GM12878 (cell line): ENCODE measurements around the gene PSMC3IP. TPM values are rescaled to one million over a fixed set of nuclear protein-coding genes. Genes with fewer than 3 reads are reported as not detected.

Experiments used
- CBFB ChIP-seq: IDR thresholded peaks from 2 replicates; pipeline ENCODE4 v1.6.1; 2016; ENCODE audit warnings: antibody characterized with exemption, low read depth
- CBX3 ChIP-seq: fragments of 200-600 bp; sonication (generic); IDR thresholded peaks from 2 replicates; pipeline ENCODE4 v1.6.1; 2016; ENCODE audit warnings: low read depth, borderline replicate concordance
- EGR1 ChIP-seq, 2 experiments: IDR thresholded peaks; 1 replicate in 1 of 2; 2 replicates in 1 of 2; pipeline ENCODE4 v1.6.1; 2011 to 2012; ENCODE audit warnings: low read depth in 2 of 2, low read length in 2 of 2, borderline replicate concordance in 1 of 2, mild to moderate bottlenecking in 1 of 2, moderate library complexity in 1 of 2
- ESRRA ChIP-seq: IDR thresholded peaks from 2 replicates; pipeline ENCODE4 v1.6.1; 2012; ENCODE audit warnings: mild to moderate bottlenecking, low read length, improper control_type of control experiment
- GABPA ChIP-seq: IDR thresholded peaks from 2 replicates; pipeline ENCODE4 v1.6.1; 2014; ENCODE audit warnings: antibody characterized with exemption, low read depth, mild to moderate bottlenecking, inconsistent platforms
- JUNB ChIP-seq: IDR thresholded peaks from 2 replicates; pipeline ENCODE4 v1.6.1; 2016; ENCODE audit warnings: antibody characterized with exemption, mild to moderate bottlenecking
- MTA2 ChIP-seq: fragments of 450-650 bp; IDR thresholded peaks from 2 replicates; pipeline ENCODE4 v1.6.1; 2016; ENCODE audit warnings: low read depth, mild to moderate bottlenecking, moderate library complexity
- NRF1 ChIP-seq: conservative IDR thresholded peaks from 2 replicates; pipeline ENCODE4 v1.6.1; 2011; ENCODE audit warnings: mild to moderate bottlenecking, low read depth, low read length, improper control_type of control experiment
- PML ChIP-seq: IDR thresholded peaks from 2 replicates; pipeline ENCODE4 v1.6.1; 2012; ENCODE audit warnings: low read length, inconsistent platforms
- POLR2AphosphoS5 ChIP-seq: IDR thresholded peaks from 2 replicates; pipeline ENCODE4 v1.6.1; 2011; ENCODE audit warnings: mild to moderate bottlenecking, low read length, inconsistent platforms
- RELB ChIP-seq: fragments of 450-650 bp; IDR thresholded peaks from 2 replicates; pipeline ENCODE4 v1.6.1; 2017; ENCODE audit warnings: low read depth, mild to moderate bottlenecking, moderate library complexity
- RUNX3 ChIP-seq: IDR thresholded peaks from 2 replicates; pipeline ENCODE4 v1.6.1; 2012; ENCODE audit warnings: low read length, inconsistent platforms
- SIX5 ChIP-seq: IDR thresholded peaks from 2 replicates; pipeline ENCODE4 v1.6.1; 2011; ENCODE audit warnings: mild to moderate bottlenecking, low read depth, low read length, moderate library complexity; ENCODE audit not compliant: severe bottlenecking
- SMC3 ChIP-seq: IDR thresholded peaks from 2 replicates; pipeline ENCODE4 v1.6.1; 2011; ENCODE audit warnings: low read length, improper control_type of control experiment, borderline replicate concordance
- TAF1 ChIP-seq: IDR thresholded peaks from 2 replicates; pipeline ENCODE4 v1.6.1; 2011; ENCODE audit warnings: mild to moderate bottlenecking, low read depth, low read length, borderline replicate concordance
- TCF12 ChIP-seq: IDR thresholded peaks from 2 replicates; pipeline ENCODE4 v1.6.1; 2011; ENCODE audit warnings: low read depth, mild to moderate bottlenecking, low read length
- YBX1 ChIP-seq: fragments of 450-650 bp; IDR thresholded peaks from 2 replicates; pipeline ENCODE4 v1.6.1; 2016; ENCODE audit warnings: antibody characterized with exemption
- ZBED1 ChIP-seq: IDR thresholded peaks from 2 replicates; pipeline ENCODE4 v1.6.1; 2016; ENCODE audit warnings: borderline replicate concordance
- ZBTB33 ChIP-seq: fragments of 450-650 bp; IDR thresholded peaks from 2 replicates; pipeline ENCODE4 v1.6.1; 2017; ENCODE audit warnings: mild to moderate bottlenecking
- ZSCAN29 ChIP-seq: fragments of 450-650 bp; IDR thresholded peaks from 2 replicates; pipeline ENCODE4 v1.6.1; 2017; ENCODE audit warnings: mild to moderate bottlenecking, moderate library complexity
- polyA plus RNA-seq, 11 experiments: library from polyadenylated mRNA; depleted of rRNA in 4 of 11; unstranded in 6 of 11; stranded (reverse) in 5 of 11; fragments of >200 nt; fragmentation: Nextera tagmentation in 4 of 11; fragmentation: Illumina TruSeq in 1 of 11; extraction: Ambion mirVana in 4 of 11; extraction: Trizol in 1 of 11; gene quantifications; 1 replicate in 1 of 11; 2 replicates in 10 of 11; pipeline versions ENCODE4 v1.2.1 to v1.2.3, GENCODE V29; 2011 to 2016; ENCODE audit warnings: inconsistent platforms in 2 of 11, missing spikeins in 2 of 11, low read depth in 1 of 11
- total RNA-seq, 4 experiments: library from RNA; depleted of rRNA in 3 of 4; stranded (reverse); fragments of >200 nt in 3 of 4; fragmentation: Illumina TruSeq in 1 of 4; extraction: Trizol in 1 of 4; gene quantifications; 2 replicates each; pipeline versions ENCODE4 v1.2.1 to v1.2.3, GENCODE V29; 2013 to 2021
- TF ChIP-seq, protein P1 (sequence below): IDR thresholded peaks from 2 replicates; pipeline ENCODE4 v1.6.1; 2012; ENCODE audit warnings: low read depth, low read length, improper control_type of control experiment
- TF ChIP-seq, protein P2 (sequence below): fragments of 450-650 bp; IDR thresholded peaks from 2 replicates; pipeline ENCODE4 v1.6.1; 2017; ENCODE audit warnings: antibody characterized with exemption, mild to moderate bottlenecking, moderate library complexity

Gene PSMC3IP
- total and polyA plus RNA-seq, 10 of the 15 experiments (the other 5 are each of a cell fraction or from before 2014, with no cell fraction given), result 6.8 to 34.5 (median 17.7) TPM

DNA sequence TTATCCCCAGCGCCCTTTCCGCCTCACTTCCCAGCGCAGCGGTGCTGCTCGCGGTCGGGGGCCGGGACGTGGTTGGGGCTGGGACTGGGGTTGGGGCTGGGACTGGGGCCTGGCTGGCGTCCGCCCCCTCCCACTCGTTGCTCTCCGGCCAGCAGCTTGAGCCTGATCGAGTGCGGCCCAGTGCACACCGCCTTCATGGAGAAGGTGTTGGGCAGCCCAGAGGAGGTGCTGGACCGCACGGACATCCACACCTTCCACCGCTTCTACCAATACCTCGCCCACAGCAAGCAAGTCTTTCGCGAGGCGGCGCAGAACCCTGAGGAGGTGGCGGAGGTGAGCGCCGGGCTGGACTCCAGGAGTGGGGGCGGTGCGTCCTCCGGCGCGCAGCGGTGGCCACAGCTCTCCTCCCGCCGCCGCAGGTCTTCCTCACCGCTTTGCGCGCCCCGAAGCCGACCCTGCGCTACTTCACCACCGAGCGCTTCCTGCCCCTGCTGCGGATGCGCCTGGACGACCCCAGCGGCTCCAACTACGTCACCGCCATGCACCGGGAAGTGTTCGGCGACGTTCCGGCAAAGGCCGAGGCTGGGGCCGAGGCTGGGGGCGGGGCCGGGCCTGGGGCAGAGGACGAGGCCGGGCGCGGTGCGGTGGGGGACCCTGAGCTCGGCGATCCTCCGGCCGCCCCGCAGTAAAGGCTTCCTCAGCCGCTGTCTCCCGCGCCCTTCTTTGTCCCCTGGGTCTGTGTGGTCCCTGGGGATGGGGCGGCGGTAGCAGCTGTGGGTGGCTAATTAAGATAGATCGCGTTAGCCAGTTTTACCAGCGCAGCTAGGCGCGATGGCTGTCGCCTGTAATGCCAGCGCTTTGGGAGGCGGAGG lies 23.0 kb downstream of the PSMC3IP start (continued):
- no peak for TF ChIP-seq ZBTB33
- peak; percentile 22; the same call in 1 of the 2 replicates for TF ChIP-seq TAF1
- TF ChIP-seq SIX5, result no peak
- TF ChIP-seq, protein P1, sequence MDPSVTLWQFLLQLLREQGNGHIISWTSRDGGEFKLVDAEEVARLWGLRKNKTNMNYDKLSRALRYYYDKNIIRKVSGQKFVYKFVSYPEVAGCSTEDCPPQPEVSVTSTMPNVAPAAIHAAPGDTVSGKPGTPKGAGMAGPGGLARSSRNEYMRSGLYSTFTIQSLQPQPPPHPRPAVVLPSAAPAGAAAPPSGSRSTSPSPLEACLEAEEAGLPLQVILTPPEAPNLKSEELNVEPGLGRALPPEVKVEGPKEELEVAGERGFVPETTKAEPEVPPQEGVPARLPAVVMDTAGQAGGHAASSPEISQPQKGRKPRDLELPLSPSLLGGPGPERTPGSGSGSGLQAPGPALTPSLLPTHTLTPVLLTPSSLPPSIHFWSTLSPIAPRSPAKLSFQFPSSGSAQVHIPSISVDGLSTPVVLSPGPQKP, result peak; percentile 33; the same call in 1 of the 2 replicates
- TF ChIP-seq CBFB, result no peak
- TF ChIP-seq PML, result no peak
- no peak for TF ChIP-seq YBX1
- no peak for TF ChIP-seq SMC3
- no peak for TF ChIP-seq CBX3
- TF ChIP-seq POLR2AphosphoS5, result peak; percentile 79
- TF ChIP-seq EGR1 (IDR thresholded peaks at IDR 0.05; ENCODE audit: borderline replicate concordance in 1 of 2, low read depth in 2 of 2, low read length in 2 of 2), result peak in 1 of 2 experiments; percentile 46; a peak in 1 of 3 replicates
- peak; percentile 63; the same call in 1 of the 2 replicates for TF ChIP-seq TCF12
- peak; percentile 6 for TF ChIP-seq RUNX3
- peak; percentile 47; the same call in 1 of the 2 replicates for TF ChIP-seq MTA2
- TF ChIP-seq GABPA, result peak; percentile 76
- no peak for TF ChIP-seq ZBED1
- no peak for TF ChIP-seq JUNB
- TF ChIP-seq, protein P2, sequence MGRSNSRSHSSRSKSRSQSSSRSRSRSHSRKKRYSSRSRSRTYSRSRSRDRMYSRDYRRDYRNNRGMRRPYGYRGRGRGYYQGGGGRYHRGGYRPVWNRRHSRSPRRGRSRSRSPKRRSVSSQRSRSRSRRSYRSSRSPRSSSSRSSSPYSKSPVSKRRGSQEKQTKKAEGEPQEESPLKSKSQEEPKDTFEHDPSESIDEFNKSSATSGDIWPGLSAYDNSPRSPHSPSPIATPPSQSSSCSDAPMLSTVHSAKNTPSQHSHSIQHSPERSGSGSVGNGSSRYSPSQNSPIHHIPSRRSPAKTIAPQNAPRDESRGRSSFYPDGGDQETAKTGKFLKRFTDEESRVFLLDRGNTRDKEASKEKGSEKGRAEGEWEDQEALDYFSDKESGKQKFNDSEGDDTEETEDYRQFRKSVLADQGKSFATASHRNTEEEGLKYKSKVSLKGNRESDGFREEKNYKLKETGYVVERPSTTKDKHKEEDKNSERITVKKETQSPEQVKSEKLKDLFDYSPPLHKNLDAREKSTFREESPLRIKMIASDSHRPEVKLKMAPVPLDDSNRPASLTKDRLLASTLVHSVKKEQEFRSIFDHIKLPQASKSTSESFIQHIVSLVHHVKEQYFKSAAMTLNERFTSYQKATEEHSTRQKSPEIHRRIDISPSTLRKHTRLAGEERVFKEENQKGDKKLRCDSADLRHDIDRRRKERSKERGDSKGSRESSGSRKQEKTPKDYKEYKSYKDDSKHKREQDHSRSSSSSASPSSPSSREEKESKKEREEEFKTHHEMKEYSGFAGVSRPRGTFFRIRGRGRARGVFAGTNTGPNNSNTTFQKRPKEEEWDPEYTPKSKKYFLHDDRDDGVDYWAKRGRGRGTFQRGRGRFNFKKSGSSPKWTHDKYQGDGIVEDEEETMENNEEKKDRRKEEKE, result no peak
- no peak for TF ChIP-seq ZSCAN29
- no peak for TF ChIP-seq NRF1
- TF ChIP-seq ESRRA, result no peak
- peak; percentile 22; the same call in 1 of the 2 replicates for TF ChIP-seq RELB
